NCI-H82 treated with DMSO at 0.1 percent for 48 hours (cell line): Measurements from ENCODE around the gene RPS16.

ENCODE experiments used
- DNase-seq: peaks from one replicate; lab custom pipeline; 2025; ENCODE audit not compliant: unreplicated experiment; lab: John Stamatoyannopoulos, UW

RPS16 gene

DNA sequence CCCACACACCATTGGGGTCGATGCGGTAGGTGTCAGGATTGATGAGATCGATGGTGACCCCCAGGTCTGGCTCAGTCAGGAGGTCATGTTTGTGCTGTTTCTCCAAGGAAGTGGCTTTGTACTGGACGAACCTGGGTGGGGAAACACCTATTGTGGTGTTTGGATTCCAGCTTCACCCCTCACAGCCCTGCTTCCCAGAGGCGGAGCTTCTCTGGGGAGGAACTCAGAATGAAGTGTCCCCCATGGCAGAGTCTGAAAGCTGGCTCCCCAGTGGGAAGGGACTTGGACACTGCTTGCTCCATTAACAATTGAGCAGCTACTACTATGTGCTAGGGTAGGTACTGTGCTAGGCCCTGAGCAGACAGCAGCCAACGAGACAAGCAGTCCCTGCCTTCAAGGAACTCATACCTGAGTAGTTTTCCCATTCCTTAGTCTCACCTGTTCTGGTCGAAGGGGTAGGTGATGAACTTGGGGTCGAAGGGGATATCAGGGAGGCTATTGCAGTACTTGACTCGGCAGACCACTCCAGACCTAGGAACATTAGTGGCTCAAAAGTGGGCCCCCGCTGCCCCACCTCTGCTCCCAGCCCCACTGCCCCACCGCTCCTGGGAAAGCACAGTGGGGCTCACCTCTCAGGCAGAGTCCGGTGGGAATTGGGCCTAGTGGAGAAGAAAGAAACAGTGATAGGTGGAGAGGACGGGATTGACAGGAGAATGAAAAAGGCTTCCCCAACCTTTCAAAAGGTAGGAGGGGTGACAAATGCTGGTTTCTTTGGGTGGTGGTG lies 45.9 kb downstream of the RPS16 start:
- DNase-seq: no peak

DNA sequence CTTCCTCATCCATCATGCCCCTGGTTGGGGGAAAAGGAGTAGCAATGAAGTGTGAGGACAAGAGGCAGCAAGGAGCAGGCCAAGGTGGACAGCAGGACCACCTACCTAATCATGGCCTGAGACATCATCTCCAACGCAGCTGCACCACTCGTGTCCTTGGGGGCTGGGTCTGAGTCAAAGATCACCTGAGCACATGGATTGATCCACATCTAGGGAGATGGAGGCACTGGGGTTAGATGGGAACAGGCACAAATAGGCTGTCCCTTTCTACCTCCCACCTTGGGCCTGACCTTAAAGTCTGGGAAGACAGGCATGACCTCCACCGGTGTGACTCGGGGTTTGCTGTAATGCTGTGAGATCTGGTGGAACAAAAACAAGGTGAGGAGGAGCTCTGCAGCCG lies 47.1 kb downstream of the RPS16 start:
- DNase-seq: no peak

DNA sequence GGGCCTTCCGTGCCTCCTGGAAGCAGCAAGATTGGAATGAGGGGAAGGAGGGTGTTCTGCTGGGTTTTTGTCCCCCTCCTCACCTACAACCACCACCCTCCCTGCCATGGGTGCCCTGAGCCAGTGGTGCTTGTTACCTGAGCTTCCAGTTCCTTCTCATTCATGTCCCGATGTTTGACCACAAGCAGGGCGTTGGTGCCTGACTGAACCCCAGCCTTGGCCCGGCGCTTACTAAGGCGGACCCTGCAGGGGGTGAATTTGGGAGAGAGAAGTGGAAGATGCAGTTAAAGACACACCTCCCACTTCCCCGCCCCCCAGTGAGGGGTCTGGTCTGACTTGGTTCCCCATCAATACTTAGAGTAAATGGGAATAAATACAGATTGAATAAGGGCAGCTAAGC lies 49.2 kb downstream of the RPS16 start:
- no peak for DNase-seq

DNA sequence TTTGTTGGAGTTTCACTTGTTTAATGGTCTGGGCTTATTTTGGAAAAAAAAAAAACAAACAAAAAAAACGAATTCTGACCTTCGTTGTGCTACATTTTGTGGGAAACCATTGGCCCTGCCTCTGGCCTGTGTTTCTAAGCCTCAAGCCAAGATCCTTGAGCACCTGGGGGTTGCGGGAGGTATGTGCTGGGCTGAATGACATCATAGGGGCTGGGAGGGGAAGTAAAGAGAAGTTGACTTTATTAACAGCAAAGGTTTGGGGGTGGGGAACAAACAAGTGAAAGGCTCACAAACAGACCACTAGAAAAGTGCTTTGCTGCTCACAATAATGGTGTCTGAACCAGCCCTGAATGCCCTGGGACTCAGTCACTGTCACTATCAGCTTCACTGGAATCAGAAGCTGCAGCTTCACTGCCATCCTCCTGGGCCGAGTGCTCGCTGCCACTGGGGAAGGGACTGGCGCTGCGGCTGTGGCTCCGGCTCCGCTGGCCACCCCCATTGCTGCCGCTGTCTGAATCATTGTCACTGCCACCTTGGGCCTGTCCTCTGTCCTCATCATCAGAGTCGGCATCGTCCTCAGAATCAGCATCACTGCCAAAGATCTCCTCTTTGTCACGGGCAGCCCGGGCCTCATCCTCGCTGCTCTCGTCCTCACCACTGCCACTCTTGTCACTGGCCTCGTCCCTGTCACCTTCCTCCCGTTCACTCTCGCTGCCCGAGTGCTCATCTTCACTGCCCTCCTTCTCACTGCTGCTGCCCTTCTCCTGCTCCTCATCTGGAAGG lies 49.9 kb downstream of the RPS16 start:
- DNase-seq: no peak

DNA sequence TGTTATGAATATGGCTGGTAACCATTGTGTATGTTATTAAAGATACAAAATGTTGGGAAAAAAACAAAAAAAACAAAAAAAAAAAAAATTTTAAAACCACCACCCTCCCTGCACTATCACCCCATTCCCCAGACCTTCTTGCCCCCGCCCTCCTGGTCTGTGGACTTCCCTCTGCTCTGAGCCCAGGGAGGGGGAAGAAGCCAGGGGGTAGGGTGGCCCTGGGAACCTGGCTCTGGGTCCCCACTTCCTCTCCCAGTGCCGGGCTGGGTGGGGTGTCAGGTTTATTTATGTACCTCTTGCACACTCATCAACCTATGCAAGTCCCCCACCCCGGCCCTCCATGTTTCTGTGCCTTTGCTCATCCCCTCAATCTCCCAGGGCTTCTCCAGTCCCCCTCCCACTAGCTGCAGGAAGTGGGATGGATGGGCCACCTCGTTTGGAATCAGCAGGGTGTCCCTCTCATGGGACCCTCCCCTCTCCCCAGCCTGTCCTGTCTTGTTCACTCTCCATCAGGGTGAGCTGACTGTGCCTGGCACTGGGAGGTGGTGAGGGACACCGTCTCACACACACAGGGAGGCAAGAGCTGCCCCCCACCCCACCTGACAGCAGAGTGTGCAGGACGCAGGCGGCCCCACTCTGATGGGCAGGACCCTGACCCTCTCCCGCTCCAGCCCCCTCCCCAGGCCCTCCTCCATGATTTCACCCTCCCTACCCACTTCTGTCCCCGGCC lies 50.7 kb downstream of the RPS16 start:
- DNase-seq: no peak
